ENCODE results near the gene BGLAP.
A peak's percentile ranks its signal among the peaks of the same experiment; 100 is the strongest.

BGLAP gene

DNA sequence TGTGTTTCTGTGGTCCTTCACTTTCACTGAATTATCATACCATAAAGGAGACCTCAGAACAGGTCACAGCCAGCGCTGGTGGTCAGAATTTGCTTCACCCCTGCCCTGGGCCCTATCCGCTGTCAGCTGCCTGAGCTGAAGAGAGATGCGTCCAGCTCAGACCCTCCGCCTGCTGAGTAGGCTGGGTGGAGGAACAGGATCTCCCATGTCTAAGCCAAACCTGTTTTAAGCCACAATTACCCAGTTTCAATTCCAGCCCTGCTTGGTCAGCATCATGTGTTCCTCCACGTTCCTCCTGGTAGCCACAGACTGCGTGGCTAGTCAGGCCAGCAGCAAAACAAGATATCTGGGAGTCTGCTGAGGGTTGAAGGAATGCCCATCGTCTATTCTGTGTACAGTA lies 13.5 kb upstream of the BGLAP start:
- no peak for DNase-seq

DNA sequence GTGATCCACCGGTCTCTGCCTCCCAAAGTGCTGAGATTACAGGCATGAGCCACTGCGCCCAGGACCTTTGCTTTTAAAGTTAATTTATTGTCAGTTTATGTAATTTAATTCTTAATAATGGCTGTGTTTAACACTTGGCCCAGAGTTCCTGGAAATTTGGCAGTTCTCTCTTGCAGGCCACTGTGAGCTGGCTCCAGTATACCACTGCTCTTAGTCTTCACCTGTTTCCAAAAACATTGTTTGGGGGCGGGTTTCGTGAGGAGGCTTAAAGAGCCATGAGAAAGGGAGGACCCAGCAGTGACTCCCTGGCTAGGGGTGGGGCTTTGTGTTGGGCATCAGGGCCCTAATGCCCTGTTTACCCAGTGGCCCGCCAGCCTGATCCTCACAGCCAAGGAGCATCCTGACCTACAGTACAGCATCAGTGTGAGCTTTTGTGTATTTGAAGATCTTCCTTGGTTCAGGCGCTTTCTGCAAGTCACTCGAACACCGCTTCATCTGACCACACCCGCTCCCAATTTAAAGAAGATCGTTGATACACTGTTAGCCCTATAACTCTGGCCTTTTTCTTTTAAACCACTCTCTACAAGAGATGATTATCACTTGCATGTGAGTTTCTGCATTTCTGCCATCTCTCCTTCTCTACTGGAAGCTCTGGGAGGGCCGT lies 12.0 kb upstream of the BGLAP start:
- DNase-seq: no peak

GRCh38 chr1:156230473-156230837 lies 11.5 kb upstream of the BGLAP start:
- DNase-seq: no peak

DNA sequence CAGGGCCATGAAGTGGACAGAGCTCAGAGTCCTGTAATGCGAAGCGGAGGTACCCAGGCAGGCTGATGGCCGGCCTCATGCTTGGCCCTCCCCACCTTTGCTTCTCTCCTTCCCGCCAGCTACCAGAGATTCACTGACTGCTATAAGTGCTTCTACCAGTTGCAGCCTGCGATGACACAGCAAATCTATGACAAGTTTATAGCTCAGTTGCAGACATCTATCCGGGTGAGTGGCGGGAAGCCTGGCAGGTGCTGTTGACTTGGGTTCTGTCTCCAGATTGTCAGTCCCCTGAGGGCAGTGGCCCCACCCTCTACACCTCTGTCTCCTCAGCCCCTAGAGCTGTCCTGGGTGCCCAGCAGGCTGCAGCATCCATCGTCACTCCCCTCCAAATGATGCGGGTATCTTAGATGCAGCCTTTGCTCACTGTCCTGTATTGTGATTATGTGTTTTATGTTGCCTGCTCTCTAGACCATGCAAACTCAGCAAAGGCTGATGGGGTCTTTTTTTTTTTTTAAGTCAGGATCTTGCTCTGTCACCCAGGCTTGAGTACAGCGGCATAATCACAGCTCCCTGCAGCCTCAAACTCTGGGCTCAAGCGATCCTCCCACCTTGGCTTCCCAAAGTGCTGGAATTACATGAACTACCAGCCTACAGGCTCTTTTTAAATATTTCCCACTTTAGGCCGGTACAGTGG lies 9.6 kb upstream of the BGLAP start:
- no peak for DNase-seq

DNA sequence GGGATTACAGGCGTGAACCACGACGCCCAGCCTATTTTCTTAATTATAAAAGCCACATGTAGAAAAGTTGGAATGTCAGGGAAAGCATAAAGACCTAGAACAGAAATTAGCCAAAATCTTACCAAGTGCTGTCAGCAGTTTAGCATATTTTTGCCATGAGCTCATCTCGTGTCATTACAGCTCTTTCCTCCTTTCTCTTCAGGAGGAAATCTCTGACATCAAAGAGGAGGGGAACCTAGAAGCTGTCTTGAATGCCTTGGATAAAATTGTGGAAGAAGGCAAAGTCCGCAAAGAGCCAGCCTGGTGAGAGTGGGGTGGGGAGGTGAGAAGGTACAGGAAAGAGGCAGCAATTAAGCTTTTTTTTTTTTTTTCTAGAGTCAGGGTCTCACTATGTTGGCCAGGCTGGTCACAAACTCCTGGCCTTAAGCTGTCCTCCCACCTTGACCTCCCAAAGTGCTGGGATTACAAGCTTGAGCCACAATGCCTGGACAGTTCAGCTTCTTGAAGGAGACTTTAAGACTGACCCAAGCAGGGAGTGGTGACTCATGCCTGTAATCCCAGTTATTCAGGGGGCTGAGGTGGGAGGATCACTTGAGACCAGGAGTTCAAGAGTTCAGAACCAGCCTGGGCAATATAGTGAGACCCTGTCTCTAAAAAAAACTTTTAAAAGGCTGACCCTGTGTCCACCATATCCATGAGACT lies 8.4 kb upstream of the BGLAP start:
- DNase-seq: no peak

GRCh38 chr1:156236164-156236563 lies 5.8 kb upstream of the BGLAP start:
- no peak for DNase-seq

DNA sequence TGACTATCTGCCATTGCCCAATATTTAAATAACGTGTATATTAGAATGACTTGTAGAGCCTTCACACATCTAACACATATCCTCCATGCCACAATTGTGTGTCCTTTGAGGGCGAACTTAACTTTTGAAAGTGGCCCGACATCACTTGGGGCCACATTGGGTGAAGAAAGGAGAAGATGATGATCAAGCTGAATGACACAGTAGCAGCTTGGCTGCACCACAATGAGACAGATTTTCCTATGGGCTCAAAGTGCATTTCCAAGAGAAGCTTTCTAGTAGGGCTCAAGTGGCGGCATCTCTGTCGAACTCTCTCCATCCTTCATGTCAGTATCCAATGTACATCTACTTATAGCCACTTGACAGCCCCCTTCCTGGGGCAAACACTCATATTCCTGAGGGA lies 3.7 kb upstream of the BGLAP start:
- no peak for DNase-seq

DNA sequence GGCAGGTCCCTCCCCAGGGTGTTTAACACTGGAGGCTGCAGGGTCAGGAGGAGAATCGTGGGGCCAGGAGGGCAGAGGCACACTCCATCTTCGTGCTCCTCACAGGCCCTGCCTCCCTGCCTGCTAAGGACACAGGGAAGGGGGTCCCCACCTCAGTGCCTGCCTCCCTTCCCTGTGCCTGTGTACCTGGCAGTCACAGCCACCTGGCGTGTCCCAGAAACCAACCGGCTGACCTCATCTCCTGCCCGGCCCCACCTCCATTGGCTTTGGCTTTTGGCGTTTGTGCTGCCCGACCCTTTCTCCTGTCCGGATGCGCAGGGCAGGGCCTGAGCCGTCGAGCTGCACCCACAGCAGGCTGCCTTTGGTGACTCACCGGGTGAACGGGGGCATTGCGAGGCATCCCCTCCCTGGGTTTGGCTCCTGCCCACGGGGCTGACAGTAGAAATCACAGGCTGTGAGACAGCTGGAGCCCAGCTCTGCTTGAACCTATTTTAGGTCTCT lies 623 bp upstream of the BGLAP start:
- no peak for DNase-seq

DNA sequence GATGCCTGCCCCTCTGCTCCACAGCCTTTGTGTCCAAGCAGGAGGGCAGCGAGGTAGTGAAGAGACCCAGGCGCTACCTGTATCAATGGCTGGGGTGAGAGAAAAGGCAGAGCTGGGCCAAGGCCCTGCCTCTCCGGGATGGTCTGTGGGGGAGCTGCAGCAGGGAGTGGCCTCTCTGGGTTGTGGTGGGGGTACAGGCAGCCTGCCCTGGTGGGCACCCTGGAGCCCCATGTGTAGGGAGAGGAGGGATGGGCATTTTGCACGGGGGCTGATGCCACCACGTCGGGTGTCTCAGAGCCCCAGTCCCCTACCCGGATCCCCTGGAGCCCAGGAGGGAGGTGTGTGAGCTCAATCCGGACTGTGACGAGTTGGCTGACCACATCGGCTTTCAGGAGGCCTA lies 754 bp downstream of the BGLAP start:
- DNase-seq: no peak

DNA sequence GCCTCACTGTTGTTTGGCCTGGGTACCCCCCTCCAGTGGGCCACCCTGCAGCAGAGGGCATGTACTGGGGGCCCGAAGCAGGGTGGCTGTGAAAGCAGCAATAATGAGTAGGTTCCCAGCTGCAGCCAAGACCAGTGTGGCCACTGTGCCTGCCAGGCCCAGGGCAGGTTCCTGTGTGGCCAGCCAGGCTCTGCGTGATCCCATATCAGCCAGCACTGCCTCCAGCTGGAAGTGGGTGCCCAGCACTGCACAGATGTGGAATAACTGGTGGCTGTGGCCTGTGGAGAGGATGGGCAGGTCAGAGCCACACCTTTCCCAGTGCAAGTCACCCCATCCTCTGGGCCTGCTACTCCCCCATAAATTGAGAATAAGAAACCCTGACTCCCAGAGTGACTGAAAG lies 2.1 kb downstream of the BGLAP start:
- no peak for DNase-seq

GRCh38 chr1:156244712-156245111 lies 2.7 kb downstream of the BGLAP start:
- no peak for DNase-seq

DNA sequence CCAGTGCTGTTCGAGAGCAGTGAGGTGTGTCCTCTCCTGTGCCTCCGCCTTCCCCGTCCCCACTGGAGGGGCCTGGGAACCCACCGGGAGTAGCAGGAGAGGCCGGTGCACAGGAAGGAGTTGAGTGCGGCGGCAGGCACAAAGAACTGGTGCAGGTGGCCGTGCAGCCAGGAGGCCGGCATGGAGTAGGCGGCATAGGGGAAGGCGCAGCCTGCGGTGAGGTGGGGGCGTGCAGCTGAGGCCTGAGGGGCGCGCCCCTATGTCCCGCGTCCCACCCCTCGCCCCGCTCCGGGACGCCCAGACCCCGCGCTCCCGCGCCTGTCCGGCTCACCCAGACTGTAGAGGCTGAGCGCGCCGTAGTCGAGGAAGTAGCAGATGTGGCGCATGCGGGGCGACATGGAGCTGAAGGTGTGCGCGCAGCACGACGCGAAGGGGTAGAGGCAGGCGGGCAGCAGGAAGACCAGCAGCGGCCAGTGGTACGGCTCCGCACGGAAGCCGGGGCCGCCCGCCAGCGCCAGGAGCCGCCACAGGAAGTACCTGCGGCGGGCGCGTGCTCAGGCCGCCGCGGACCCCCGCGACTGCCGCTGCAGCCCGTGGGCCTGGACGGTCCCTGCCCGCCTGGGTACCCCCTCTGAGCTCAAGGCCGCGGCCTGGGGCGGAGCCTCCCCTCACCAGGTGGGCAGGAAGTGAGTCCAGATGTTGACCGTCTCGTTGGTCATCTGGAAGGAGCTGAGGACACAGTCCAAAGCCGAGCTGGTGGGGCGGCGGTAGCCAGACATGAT lies 3.7 kb downstream of the BGLAP start:
- peak in 3 of 6 experiments; percentile 20 to 50 (median 23) for DNase-seq

GRCh38 chr1:156246241-156246780 lies 4.3 kb downstream of the BGLAP start:
- DNase-seq: no peak

DNA sequence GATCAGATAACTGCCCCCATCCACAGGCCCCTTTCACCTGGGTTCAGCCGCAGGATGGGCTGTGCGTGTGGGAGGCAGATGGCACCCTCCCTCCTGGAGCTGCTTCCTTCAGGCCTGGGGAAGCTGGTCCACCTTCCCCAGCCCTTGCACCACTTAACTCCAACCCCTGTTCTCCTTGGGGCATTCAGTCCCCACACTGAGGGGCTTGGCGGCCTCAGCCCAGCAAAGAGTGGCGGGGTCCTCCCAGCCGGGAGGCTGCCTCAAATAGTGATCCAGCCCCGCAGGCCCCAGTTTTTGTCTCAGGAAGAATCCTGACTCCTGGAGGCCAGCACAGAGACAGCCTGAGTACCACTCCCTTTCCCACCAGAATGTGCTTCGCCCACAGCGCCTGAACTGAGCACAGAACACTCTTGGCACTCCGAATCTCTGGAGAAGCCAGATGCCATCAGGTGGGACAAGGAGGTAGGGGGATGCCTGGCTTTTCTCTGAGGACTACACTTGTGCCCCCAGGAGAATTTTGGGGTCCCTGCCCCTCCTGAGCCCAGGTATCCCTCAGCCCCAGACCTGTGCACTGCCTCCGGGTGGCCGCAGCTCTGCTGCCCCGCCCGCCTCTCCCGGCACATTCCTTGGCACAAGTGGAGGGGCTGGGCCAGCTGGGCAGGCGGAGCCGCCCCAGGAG lies 4.9 kb downstream of the BGLAP start:
- DNase-seq: no peak

DNA sequence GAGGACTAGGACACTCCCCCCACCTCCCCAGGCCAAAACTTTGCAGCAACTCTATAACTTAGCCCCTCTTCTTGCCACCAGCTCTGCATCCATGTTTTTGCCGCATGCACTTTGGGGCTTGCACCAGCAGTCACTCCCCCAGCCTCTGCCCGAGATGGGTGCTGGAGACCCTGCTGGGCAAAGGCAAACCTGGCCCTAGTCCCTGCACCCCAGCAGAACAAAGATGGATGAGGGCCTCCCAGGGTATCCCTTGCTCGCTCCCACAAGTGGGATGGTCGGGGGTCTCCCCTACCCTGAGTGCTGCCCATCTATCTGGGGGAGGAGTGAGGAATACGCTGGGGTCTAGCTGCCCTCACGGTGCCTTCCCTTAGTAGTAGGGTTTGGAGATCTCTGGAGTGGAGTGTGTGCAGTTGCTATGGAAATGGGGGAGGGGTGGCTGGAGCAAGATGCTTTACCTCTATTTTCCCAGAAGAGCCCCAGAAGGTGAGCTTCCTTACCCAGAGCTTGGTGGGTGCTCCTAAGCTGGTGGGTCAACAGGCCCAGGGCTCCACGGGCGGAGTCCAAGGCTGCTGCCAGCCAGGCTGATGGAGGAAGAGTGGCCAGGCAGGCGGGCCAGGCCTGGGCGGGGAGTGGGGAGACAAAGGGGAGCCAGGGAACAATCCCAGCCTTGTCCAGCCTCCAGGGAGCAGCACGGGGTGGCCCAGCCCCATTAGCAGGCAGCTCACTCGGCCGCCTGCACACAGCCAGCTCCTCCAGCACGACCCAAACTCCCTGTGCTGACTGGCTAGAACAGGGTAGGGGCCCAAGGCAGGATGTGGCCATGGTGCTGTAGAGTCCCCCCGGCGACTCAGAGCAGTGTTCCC lies 5.7 kb downstream of the BGLAP start, which contains the start of gene PAQR6:
Gene PAQR6 (minus strand): TSS at position 597 of the 863 bp plus-strand sequence. CDS start 1,325 bp downstream, outside the sequence.
- DNase-seq: no peak

- no peak for DNase-seq
Measured at GRCh38 chr1:156248323-156248683, 6.3 kb downstream of the BGLAP start.

GRCh38 chr1:156249593-156249992 lies 7.6 kb downstream of the BGLAP start:
- no peak for DNase-seq

GRCh38 chr1:156251527-156251926 lies 9.5 kb downstream of the BGLAP start:
- no peak for DNase-seq

DNA sequence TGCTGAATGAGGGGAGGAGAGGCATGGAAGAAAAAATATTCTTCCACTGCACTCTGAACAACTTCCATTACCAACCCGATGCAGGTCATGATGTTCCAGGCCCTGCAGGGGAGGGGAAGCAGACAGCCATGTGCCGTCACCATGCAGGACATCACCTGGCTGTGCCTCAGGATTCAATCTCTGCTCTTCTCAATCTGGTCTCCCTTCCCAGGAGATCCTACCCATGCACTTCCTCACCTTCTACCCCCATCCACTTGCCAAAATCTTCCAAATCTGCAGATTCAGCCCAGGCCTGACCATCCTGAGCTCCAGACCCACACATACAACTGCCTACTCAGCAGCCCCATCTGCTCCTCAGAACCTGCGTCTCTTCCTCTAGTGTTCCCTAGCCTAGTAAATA lies 11.7 kb downstream of the BGLAP start:
- no peak for DNase-seq

GRCh38 chr1:156257711-156258110 lies 15.7 kb downstream of the BGLAP start:
- DNase-seq: no peak

DNA sequence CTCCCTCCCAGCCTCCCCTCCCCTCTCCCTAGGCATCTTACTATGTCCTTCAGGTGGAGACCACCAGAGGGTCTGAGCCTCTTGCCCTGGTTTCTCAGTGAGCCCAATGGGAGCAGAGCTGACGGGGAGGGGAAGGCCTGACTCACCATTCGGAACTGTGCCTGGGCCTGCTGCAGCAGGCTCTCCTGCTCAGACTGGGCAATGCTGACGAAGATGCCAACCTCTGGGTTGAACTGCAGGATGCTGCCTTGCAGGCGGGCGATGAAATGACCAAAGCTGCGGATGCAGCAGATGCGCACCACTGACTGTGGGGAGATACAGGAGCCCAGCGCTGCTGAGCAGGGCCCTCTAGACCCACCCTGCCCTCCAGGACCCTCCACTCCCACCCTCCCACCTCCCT lies 16.9 kb downstream of the BGLAP start:
- DNase-seq: no peak

Data from stimulated activated naive CD4-positive, alpha-beta T cell (primary cell).